GM12873 (cell line): ENCODE measurements around the gene CNPPD1.

Experiments
- CTCF ChIP-seq: IDR thresholded peaks from 2 replicates; pipeline ENCODE4 v1.5.1; 2012; ENCODE audit warnings: low read depth, mild to moderate bottlenecking, moderate library complexity, low read length, control low read depth; ENCODE audit not compliant: insufficient read depth; ENCODE audit errors: missing control alignments

CNPPD1 gene

DNA sequence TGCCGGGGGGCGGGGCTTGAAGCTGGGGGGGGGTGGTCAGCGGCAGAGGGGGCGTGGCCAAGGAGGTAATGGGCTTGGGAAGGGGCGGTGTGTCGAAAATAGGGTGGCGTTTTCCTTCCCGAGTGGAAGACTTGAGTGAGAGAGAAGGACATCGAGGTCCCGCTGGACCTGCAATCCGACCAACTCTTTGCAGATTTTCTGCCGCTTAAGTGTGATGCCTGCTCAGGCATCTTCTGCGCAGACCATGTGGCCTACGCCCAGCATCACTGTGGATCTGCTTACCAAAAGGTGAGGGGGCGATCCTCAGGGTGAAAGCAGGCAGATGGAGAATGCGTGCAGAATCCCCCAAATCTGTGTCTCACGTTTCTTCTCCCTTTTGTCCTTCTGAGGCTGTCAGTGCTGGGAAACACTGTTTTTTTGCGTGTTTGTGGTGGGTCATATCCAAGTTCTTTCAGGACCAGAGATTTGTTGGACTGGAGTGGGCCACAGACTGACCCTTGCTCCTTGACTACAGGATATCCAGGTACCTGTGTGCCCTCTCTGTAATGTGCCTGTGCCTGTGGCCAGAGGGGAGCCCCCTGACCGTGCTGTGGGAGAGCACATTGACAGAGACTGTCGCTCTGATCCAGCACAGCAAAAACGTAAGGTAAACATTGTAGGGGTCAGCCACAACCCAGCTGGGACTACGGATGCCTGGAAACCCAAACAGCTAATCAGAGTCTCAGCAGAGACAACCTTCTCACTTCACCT lies 30.6 kb upstream of the CNPPD1 start:
- TF ChIP-seq CTCF, result no peak

GRCh38 chr2:219206328-219207133 lies 29.8 kb upstream of the CNPPD1 start, which contains the start of gene ZFAND2B:
Gene ZFAND2B (plus strand): TSS chr2:219206782. CDS start chr2:219206988, 206 bp downstream.
- peak; percentile 12 for TF ChIP-seq CTCF

GRCh38 chr2:219205981-219206327 lies 29.2 kb upstream of the CNPPD1 start:
- no peak for TF ChIP-seq CTCF

DNA sequence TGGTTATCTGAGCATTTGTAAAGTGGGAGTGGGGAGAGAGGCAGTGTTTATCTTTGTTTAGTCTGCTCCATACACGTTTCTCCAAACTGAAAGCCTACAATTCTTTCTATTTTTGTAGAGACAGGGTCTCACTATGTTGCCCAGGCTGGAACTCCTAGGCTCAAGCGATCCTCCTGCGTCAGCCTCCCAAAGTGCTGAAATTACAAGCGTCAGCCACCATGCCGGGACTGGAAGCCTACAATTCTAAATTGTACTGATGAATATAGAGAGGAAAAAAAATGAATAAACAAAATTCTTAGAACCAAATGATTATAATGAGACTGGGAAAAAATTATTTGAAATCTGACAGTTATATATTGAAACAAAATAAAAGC lies 28.4 kb upstream of the CNPPD1 start:
- TF ChIP-seq CTCF, result no peak

DNA sequence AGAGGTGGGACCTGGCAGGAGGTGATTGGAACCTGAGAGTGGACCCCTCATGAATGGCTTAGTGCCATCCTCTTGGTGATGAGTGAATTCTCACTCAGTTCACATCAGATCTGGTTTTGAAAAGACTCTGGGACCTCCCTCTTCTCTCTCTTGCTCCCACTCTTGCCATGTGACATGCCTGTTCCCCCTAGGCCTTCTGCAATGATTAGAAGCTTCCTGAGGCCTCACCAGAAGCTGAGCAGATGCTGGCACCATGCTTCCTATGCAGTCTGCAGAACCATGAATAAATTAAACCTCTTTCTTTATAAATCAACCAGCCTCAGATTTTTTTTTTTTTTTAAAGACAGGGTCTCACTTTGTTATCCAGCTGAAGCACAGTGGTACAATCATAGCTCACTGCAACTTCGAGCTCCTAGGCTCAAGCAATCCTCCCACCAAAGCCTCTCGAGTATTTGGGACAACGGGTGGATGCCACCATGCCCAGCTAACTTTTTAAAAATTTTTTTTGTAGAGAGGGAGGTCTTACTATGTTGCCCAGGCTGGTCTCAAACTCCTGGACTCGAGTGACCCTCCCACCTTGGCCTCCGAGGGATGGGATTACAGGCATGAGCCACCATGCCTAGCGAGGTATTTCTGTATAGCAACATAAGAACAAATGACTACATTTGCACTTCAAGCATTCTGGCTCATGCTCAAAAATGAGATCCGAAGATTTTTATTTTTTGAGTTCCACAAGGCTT lies 27.9 kb upstream of the CNPPD1 start:
- TF ChIP-seq CTCF, result no peak

DNA sequence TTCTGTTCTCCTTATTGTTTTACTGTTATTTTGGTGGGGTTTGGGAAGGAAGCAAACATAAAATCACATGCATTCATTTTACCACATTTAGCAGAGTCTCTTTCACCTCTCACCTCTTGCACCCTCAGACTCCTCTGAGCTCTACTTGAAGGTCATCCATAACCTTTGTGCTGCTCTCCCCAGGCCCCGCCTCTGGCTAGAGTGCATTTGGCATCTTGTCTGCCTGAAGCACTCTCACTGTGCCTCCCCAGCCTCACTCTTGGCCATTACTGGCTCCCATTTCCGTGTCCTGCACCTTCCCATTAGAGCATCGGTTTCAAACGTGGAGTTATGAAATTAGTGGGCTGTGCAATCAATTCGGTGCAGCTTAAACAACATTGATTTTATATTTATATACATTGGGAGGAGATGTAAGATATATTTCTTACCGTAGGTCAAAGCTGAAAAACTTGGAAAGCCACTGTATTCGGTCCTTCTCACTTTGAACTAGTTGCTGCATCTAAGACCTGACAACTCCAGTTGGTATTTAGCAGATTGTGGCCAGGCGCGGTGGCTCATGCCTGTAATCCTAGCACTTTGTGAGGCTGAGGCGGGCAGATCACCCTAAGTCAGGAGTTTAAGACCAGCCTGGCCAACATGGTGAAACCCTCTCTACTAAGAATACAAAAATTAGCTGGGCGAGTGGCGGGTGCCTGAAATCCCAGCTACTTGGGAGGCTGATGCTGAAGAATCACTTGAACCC lies 22.9 kb upstream of the CNPPD1 start:
- no peak for TF ChIP-seq CTCF
